ENCODE results near the gene MED31. TPM values are rescaled to one million over a fixed set of nuclear protein-coding genes. Genes with fewer than 3 reads are reported as not detected.

MED31 gene
- total RNA-seq, 4 donors from 2014 or later = 5.5 to 18.9 (median 12.5) TPM

DNA sequence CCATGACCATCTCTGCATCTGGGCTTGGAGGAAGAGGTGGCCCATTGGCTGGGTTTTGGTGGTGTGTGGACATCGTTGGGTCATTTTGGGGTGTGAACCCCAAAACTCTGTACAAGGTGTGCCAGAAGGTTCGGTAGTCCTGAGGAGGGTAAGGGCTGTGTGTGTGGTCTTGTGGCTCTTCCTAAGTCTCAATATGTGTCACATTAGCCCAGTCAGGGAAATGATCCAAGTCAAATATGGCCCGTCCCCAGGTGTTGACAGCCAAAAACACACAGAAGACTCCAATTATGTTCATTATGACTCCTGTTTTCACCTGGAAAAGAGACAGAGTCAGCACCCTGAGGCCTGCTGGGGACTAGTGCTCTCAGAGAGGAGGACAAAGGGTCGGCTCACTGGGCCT, 34.6 kb upstream of the MED31 start:
- no peak overlapping the region for H3K27ac ChIP-seq
- peaks cover 0 to 17% (median 0%) of the 10 kb centered on the region in 4 donors for H3K27me3 ChIP-seq
- 62 to 71% methylated on average over 1 to 2 of the region's 4 CpGs for WGBS, 2 donors
- intact Hi-C loops (cut with DNase I) = no loop called here
- no peaks in the 10 kb centered on the region for H3K9me3 ChIP-seq
- H3K36me3 ChIP-seq = no peaks in the 10 kb centered on the region
- TF ChIP-seq, protein P1, sequence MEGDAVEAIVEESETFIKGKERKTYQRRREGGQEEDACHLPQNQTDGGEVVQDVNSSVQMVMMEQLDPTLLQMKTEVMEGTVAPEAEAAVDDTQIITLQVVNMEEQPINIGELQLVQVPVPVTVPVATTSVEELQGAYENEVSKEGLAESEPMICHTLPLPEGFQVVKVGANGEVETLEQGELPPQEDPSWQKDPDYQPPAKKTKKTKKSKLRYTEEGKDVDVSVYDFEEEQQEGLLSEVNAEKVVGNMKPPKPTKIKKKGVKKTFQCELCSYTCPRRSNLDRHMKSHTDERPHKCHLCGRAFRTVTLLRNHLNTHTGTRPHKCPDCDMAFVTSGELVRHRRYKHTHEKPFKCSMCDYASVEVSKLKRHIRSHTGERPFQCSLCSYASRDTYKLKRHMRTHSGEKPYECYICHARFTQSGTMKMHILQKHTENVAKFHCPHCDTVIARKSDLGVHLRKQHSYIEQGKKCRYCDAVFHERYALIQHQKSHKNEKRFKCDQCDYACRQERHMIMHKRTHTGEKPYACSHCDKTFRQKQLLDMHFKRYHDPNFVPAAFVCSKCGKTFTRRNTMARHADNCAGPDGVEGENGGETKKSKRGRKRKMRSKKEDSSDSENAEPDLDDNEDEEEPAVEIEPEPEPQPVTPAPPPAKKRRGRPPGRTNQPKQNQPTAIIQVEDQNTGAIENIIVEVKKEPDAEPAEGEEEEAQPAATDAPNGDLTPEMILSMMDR (IDR thresholded peaks at IDR 0.05) = no peak
- TF ChIP-seq POLR2A (IDR thresholded peaks at IDR 0.05) = no peak
- no peak for DNase-seq
- no peak overlapping the region for H3K4me3 ChIP-seq
- H3K4me1 ChIP-seq = peaks cover 0 to 6% (median 0%) of the 10 kb centered on the region in 3 donors

DNA sequence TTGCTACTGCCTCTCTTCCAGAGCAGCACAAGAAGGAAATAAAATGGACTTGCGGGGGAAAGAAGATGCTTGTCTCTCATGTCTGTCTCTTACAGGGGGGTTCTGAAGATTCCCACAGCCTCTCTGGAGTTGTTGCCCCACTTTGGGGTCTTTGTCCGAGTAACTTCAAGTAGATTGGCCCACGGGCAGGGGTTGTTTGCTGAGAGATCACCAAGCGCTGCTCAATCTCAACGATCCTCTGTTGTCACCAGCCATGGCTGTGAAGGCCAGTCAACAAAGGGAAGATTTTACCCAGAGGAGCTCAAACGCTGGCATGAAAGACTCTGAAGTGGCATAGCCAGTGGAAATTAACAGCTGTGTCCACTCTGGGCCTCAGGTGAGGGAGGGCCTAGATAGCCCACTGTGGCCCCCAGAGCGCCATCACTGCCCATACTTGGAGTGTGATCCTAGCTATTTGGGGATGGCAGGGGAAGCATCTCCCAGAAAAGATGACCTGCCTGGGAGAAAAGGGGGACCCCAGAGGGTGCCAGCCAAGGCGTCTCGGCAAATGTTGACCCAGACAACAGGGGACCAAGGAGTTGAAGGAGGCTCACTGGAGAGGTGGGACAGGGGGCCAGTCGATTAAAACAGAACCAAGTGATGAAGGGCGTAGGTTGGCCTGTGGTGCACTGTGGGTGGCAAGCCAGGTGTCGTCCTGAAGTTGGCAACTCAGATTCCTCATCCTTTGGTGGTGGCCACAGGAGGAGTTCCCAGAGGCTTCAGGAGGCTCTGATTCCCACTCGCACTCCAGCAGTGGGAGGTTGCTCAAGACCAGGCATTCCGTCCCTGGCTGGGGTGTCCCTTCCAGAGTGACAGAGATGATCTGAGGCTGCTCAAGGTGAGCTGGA, 33.7 kb upstream of the MED31 start:
- no peak overlapping the region for H3K27ac ChIP-seq
- no peak for DNase-seq
- H3K36me3 ChIP-seq = no peaks in the 10 kb centered on the region
- H3K4me1 ChIP-seq = peaks cover 0 to 8% (median 0%) of the 10 kb centered on the region in 3 donors
- peaks cover 0 to 17% (median 0%) of the 10 kb centered on the region in 4 donors for H3K27me3 ChIP-seq
- intact Hi-C loops (cut with DNase I) = no loop called here
- H3K9me3 ChIP-seq = no peaks in the 10 kb centered on the region
- 73% methylated on average over 5 to 13 of the region's 14 CpGs for WGBS, 2 donors
- H3K4me3 ChIP-seq = no peak overlapping the region
- TF ChIP-seq, protein P1 (IDR thresholded peaks at IDR 0.05) = no peak
- TF ChIP-seq POLR2A (IDR thresholded peaks at IDR 0.05) = no peak

DNA sequence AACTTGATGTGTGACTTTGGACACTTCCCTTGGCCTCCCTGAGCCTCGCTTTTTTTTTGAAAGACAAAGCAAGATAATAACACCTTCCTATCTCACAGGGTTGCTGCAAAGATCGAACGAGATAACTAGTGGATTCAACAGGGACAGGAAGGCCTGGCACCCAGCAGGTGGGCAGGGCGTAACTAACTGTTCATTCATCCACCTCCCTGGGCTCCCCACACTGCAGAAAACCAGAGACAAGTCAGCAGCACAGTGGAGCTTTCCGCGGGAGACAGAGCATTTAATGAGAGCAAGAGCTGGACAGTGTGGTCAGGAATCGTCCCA, 33.0 kb upstream of the MED31 start:
- no peak overlapping the region for H3K27ac ChIP-seq
- H3K4me3 ChIP-seq = no peak overlapping the region
- TF ChIP-seq POLR2A (IDR thresholded peaks at IDR 0.05) = no peak
- TF ChIP-seq, protein P1 (IDR thresholded peaks at IDR 0.05) = no peak
- H3K9me3 ChIP-seq = no peaks in the 10 kb centered on the region
- intact Hi-C loops (cut with DNase I) = no loop called here
- DNase-seq = no peak
- WGBS, 2 donors = 69 to 75% methylated on average over 6 to 7 of the region's 7 CpGs
- H3K27me3 ChIP-seq = peaks cover 0 to 20% (median 0%) of the 10 kb centered on the region in 4 donors
- no peaks in the 10 kb centered on the region for H3K36me3 ChIP-seq
- H3K4me1 ChIP-seq = peaks cover 0 to 12% (median 0%) of the 10 kb centered on the region in 3 donors

DNA sequence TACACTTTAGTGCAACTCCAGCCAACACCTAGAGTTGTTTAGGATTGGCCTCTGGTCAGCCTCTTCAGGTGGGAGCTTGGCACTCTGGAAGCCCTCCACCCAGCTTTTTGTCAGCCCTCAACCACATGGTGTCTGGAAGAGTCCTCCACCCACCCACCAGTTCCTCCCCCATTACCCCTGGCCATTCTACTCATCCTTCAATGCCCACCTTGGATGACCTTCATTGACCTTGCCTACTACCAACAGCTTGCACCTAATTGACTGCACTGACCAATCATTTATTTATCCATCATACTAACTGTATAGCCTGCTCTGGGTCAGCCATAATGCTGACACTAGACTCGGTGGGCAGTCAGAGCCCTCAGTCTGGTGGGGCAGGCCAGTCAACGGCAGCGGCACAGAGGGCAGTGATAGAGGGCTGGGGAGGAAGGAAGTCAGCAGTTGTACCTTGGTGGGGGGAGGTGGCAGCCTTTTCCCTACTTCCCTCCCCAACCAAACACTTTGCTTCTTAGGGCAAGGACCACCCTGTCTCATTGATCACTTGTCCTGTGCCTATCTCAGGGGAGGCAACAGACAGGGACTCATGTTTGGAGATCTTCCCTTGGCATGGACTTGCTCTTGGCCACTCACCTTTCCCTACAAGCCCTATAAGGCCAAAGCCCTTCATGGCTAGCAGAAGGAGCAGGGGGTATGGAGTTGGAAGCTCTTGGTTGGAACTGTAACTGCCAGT, 32.5 kb upstream of the MED31 start:
- H3K36me3 ChIP-seq = no peaks in the 10 kb centered on the region
- peaks cover 0 to 23% (median 0%) of the 10 kb centered on the region in 4 donors for H3K27me3 ChIP-seq
- no peak overlapping the region for H3K27ac ChIP-seq
- no peak for DNase-seq
- no peak for TF ChIP-seq POLR2A (IDR thresholded peaks at IDR 0.05)
- TF ChIP-seq, protein P1 (IDR thresholded peaks at IDR 0.05) = no peak
- H3K4me1 ChIP-seq = peaks cover 0 to 15% (median 0%) of the 10 kb centered on the region in 3 donors
- H3K4me3 ChIP-seq = no peak overlapping the region
- intact Hi-C loops (cut with DNase I) = no loop called here
- no peaks in the 10 kb centered on the region for H3K9me3 ChIP-seq
- WGBS, 2 donors = 70% methylated on average over 2 of the region's 3 CpGs; no CpG with 5 or more reads in 1 of the 2 donors

All from esophagus squamous epithelium (tissue), 5 donors.